ENCODE results near the gene LRBA.

The LRBA gene

DNA sequence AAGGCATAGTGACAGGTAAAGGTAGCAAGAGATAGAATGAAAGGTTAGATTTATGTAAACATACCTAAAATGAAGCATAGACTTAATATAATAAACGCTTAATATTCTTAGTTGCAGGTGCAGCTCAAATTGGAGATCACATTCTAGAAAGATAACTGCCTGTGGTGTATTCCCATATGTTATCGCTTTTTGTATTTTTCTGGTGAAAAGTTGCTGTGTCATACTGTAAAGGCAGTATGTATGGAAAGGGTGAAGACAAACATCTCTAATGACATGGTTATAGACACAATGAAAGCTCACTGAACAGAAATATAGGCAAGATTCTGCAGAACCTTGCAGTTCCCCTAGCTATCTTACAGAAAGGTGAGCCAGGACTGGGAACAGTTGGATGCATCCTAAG, 696.6 kb downstream of the LRBA start:
- TF ChIP-seq, protein P1, sequence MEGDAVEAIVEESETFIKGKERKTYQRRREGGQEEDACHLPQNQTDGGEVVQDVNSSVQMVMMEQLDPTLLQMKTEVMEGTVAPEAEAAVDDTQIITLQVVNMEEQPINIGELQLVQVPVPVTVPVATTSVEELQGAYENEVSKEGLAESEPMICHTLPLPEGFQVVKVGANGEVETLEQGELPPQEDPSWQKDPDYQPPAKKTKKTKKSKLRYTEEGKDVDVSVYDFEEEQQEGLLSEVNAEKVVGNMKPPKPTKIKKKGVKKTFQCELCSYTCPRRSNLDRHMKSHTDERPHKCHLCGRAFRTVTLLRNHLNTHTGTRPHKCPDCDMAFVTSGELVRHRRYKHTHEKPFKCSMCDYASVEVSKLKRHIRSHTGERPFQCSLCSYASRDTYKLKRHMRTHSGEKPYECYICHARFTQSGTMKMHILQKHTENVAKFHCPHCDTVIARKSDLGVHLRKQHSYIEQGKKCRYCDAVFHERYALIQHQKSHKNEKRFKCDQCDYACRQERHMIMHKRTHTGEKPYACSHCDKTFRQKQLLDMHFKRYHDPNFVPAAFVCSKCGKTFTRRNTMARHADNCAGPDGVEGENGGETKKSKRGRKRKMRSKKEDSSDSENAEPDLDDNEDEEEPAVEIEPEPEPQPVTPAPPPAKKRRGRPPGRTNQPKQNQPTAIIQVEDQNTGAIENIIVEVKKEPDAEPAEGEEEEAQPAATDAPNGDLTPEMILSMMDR (IDR thresholded peaks at IDR 0.05; ENCODE audit: control insufficient read depth, insufficient read depth, low read depth, low read length, missing control alignments), result no peak
- H3K4me3 ChIP-seq (ENCODE audit: control insufficient read depth, low read depth, low read length), result no peak overlapping the region
- DNase-seq (ENCODE audit: low read depth), result no peak

DNA sequence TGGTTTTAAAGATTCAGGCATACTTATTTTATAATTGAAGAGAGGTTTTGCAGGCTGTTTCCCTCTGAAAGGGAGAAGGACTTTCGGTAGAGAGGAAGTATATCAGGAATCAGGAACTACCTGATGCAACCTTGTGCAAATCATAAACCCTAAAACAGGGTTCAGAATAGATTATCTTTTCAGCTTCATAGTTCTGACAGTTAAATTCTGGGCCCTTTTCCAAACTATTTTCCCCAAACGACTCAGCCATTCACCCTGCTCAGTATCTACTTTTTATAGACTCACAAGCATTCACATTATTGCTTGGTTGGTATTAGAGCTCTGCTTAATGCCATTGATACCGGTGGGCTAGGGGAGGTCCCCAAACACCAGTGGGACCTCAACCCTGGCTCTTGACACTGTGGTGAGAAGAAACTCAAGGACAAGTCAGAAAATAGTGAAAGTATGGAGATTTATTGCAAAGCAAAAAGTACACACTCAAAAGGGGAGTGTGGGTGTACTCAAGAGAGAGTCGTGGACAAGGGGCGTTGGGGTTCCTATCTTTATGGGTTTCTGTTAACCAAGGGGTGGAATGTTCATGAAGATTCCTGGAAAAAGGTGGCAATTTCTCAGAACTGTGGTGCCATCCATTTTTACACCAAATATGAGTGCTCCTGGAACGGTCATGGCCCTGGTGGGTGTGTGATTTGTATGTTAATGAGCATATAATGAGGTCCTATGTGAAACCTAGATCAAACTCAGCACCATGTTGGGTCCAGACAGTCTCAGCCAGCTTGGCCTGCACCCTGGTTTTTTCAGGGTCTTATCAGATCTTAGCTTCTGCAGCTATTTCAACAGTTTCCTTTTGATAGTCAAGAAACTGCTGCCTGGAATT, 698.5 kb downstream of the LRBA start:
- DNase-seq (ENCODE audit: low read depth), result no peak
- no peak overlapping the region for H3K4me3 ChIP-seq (ENCODE audit: control insufficient read depth, low read depth, low read length)
- TF ChIP-seq, protein P1 (IDR thresholded peaks at IDR 0.05; ENCODE audit: control insufficient read depth, insufficient read depth, low read depth, low read length, missing control alignments), result no peak

DNA sequence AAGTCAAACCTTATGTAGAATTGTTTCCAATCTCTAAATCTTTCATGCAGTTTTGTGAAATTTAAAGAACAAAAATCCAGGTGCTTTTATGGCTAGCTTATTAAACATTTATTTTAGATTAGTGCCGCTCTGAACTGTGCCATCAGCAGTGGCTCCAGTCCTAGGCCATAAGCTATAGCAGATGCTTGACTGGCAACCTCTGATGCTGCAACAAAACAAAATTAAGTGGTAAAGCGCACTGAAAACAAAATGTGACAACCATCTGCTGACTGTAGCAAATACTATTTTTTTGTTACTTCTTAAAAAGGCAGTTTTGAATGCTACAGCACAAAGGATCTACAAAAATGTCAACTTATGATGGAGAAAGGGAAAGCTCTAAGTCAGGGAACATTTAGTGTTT, 699.4 kb downstream of the LRBA start:
- H3K4me3 ChIP-seq (ENCODE audit: control insufficient read depth, low read depth, low read length), result no peak overlapping the region
- TF ChIP-seq, protein P1 (IDR thresholded peaks at IDR 0.05; ENCODE audit: control insufficient read depth, insufficient read depth, low read depth, low read length, missing control alignments), result no peak
- DNase-seq (ENCODE audit: low read depth), result no peak

DNA sequence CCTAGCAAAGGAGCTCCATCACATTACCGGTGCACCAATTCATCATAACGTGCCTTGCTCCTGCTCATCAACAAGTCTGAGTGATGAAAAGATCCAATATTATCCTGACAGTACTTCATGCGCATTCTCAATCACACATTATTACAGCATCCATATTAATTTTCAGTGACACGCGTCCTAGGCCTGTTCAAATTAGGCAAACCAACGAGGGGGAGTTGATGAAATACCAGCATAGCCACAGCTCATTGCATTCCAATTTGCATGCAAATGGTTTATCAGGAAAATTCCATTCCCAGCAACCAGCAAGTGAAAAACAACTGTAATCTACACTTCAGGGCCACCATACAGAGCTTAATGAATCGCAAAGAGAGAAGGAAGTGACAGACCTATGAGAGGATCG, 699.9 kb downstream of the LRBA start:
- TF ChIP-seq, protein P1 (IDR thresholded peaks at IDR 0.05; ENCODE audit: control insufficient read depth, insufficient read depth, low read depth, low read length, missing control alignments), result no peak
- DNase-seq (ENCODE audit: low read depth), result no peak
- H3K4me3 ChIP-seq (ENCODE audit: control insufficient read depth, low read depth, low read length), result no peak overlapping the region

DNA sequence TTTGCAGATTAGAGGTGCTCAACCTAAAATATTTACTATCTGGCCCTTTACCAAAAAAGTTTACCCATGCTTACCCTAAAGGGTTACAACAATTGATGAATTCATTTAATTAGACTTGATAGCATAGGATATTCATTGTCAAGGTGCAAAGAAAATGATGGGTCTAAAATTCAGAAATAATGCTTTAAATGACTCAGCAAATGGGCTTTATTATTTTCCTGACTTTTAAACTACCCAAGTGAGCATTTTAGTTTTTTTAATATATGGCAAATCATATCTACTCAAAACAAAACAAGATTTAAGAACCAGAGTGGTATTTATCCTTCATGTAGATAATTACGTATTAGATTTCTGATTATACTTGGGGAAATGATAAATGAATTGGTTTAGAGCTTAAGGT, 701.1 kb downstream of the LRBA start:
- no peak overlapping the region for H3K4me3 ChIP-seq (ENCODE audit: control insufficient read depth, low read depth, low read length)
- TF ChIP-seq, protein P1 (IDR thresholded peaks at IDR 0.05; ENCODE audit: control insufficient read depth, insufficient read depth, low read depth, low read length, missing control alignments), result no peak
- DNase-seq (ENCODE audit: low read depth), result no peak

DNA sequence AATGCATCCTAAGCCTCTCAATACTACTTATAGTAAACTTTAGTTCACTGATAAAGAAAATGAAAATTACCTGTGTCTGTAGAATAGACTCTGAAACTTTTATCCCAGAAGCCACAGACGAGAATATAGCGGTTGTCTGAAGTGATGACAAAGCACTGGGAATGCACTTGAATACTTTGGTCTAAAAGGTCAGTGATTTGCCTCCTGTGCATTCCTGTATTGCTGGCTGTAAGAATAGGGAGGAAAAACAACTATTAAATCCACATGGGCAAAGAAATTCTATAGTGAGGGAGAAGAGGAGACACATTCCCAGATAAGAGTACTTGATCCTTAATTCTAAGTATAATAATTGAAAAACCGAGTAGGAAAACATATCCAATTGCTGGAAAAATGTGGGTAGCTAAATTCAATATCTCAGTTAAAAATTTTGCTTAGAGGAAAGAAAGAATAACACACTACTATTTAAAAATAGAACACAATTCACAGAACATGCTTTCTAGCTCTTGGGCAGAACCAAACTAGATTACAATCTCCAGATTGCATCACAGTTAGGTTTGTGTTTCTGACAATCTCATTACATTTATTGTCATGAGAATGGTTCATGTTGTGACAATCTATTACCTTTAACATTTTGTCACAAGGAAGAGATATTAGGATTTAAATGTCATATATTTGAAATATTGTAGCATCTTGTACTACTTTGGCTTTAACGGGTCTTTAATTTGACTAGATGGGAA, 704.8 kb downstream of the LRBA start:
- H3K4me3 ChIP-seq (ENCODE audit: control insufficient read depth, low read depth, low read length), result no peak overlapping the region
- DNase-seq (ENCODE audit: low read depth), result no peak
- TF ChIP-seq, protein P1 (IDR thresholded peaks at IDR 0.05; ENCODE audit: control insufficient read depth, insufficient read depth, low read depth, low read length, missing control alignments), result no peak
